SW 1271 (cell line): ENCODE measurements around the gene AIRE.
"Not testable (repeated sequence)": the region's sequence is repeated elsewhere in the genome, so short reads cannot be mapped to it uniquely, and the experiment has no call there.

Experiments used
- DNase-seq, 2 experiments: peaks; one replicate each; lab custom pipeline; 2025; lab: John Stamatoyannopoulos, UW

Gene AIRE

GRCh38 chr21:44267655-44268142 is 18.0 kb upstream of the AIRE start:
- DNase-seq, result no peak

DNA sequence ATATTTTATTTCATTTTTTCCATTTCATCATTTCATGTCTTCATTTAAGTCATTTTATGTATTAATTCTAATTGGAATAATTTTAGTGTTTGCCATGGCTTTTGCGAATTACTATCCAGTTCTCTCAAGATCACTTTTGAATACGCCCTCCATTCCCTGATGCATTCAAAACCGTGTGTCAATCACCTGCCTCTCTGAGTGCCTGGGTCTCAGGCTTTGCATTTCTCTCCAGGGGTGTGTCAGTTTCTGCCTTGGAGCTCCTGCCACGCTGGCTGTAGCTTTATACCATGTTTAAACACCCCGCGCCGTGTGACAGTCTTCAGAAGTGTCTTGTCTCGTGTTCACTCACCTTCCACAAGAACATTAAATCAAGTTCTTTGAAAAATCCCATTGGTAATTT is 16.6 kb upstream of the AIRE start:
- no peak for DNase-seq

- no peak for DNase-seq
These were observed 14.0 kb upstream of the AIRE start for GRCh38 chr21:44271558-44272283.

- DNase-seq, result no peak
These were observed 13.3 kb upstream of the AIRE start for GRCh38 chr21:44272284-44272858.

DNA sequence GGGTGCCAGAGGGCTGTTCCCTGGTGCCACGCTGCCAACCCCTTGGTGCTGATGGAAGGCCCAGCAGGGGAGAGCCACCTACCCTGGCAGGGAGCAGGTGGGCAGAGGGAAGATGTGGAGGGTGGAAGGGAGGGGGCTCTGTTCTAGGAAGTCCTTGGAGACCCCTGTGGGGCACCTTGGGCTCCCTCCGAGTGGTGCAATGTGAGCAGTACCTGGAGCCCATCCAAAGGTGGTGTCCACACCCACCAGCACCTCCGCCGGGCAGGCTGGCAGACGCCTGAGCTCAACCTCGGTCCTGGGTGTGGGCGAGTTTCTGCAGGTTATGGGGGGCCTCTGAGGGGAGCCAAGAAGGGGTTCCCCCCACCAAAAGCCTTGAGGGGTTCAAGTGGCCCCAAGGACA is 12.6 kb upstream of the AIRE start:
- no peak for DNase-seq

DNA sequence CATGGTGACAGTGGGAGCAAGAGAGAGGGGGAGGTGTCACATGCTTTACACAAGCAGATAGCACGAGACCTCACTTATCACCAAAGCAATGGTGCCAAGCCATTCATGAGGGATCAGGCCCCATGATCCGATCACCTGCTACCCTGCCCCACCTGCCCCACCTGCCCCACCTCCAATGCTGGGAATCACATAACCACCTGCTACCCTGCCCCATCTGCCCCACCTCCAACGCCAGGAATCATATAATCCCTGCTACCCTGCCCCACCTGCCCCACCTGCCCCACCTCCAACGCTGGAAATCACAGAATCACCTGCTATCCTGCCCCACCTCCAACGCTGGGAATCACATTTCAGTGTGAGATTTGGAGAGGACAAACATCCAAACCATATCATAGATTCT is 10.6 kb upstream of the AIRE start:
- DNase-seq, result no peak

- no peak for DNase-seq
These were observed 6.1 kb upstream of the AIRE start for GRCh38 chr21:44279354-44280260.

DNA sequence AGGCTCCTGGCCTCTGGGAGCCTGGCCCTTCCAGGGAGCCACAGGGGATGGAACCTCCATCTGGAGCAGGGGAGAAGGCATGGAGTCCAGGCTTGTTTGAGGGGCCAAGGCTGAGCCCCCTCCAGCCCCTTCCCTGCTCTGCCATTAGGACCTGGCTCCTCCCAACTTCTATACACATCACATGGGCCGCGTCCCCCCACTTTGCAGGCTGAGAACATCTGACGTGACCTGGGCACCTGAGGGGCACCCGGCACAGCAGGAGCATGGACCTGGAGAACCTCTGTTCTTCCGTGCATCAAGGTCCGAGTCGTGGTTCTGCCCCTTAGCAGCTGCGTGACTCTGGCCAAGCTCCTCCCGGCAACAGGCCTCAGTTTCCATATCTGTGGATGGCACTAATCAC is 3.9 kb upstream of the AIRE start:
- DNase-seq, result no peak

GRCh38 chr21:44282370-44282769 is 3.3 kb upstream of the AIRE start:
- DNase-seq, result no peak

DNA sequence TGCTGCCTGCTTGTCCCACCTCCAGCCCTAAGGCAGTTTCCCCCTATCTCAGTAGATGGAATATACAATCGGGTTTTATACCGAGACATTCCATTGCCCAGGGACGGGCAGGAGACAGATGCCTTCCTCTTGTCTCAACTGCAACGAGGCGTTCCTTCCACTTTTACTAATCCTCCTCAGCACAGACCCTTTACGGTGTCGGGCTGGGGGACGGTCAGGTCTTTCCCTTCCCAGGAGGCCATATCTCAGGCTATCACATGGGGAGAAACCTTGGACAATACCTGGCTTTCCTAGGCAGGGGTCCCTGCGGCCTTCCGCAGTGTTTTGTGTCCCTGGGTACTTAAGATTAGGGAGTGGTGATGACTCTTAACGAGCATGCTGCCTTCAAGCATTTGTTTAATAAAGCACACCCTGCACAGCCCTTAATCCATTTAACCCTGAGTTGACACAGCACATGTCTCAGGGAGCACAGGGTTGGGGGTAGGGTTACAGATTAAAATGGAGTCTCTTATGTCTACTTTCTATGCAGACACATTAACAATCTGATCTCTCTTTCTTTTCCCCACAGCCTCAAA is 2.4 kb upstream of the AIRE start:
- not testable (repeated sequence) for DNase-seq

GRCh38 chr21:44283948-44284347 is 1.7 kb upstream of the AIRE start:
- DNase-seq, result no peak

DNA sequence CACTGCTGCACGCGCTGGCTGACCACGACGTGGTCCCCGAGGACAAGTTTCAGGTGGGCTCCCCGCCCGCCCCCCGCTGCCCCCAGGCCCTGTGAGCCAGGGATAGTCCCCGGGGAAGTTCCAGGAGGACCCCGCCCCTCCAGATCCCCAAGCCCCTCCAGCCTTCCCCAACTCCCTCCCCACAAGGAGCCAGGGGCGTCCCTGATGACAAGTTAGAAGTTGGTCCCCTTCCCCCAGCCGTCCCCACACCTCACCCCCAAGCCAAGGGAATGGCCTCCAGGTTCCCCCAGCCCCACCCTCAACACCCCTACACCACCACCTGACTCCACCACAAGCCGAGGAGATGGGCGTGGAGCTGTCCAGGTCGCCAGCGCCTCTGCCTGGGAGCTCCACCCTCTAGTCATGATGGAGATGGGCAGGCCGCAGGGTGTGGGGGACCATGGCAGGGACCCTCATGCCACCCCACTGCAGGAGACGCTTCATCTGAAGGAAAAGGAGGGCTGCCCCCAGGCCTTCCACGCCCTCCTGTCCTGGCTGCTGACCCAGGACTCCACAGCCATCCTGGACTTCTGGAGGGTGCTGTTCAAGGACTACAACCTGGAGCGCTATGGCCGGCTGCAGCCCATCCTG is 525 bp downstream of the AIRE start:
- DNase-seq, result no peak

- DNase-seq, result no peak
These were observed 1.3 kb downstream of the AIRE start for GRCh38 chr21:44286716-44287632.

GRCh38 chr21:44288251-44289110 is 2.8 kb downstream of the AIRE start:
- DNase-seq, result no peak

DNA sequence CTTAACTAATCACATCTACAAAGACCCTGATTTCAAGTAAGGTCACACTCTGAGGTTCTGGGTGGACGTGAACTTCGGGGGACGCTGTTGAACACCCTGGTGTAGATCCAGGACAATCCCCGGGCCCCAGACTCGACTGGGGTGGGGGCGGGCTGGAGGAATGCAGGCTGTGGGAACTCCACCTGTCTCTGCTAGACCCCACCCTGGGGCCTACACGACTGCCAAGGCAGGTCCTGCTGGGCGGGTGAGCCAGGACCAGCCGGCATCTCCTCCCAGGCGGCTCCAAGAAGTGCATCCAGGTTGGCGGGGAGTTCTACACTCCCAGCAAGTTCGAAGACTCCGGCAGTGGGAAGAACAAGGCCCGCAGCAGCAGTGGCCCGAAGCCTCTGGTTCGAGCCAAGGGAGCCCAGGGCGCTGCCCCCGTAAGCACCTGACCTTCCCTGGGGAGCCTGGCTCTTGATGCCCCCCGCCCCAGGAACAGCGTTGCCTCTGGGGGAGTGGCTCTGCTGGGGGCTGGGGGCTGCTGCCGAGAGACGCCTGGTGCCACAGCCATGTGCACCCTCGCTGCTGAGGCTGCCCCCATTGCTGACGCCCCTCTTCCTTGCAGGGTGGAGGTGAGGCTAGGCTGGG is 3.8 kb downstream of the AIRE start:
- DNase-seq, result no peak

GRCh38 chr21:44290327-44291077 is 4.8 kb downstream of the AIRE start:
- no peak for DNase-seq

DNA sequence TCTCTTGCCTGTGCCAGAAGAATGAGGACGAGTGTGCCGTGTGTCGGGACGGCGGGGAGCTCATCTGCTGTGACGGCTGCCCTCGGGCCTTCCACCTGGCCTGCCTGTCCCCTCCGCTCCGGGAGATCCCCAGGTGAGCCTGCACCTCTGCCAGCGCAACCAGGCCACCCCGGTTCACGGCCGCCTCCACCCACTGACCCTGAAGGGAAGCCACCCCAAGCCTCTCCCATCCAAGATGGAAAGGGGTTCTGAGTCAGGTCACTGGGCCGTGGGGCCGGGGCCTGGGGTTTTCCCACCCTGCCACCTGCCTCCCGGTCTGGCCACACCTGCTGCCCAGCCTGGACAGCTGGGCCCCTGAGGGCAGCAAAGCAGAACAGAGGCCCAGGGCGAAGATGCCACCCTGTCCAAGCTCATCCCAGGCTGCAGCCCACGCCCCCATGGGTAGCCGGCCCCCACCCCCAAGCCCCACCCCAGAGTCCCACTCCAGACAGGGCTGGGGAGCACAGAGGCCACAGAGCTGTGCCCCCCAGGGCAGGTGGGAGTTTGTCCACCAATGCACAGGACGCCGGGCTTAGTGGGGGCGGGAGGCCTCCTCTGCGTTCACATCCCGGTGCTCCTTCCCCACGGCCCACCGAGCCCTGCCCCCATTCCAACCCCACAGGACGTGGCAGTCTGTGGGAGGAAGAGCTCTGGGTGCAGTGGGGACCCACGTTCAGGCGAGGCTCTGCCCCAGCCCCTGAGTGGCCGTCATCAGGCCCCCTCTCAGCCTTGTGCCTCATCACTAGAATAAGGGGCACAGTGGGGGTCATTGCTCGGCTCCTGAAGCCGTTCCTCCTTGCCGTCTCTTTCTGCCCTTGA is 5.6 kb downstream of the AIRE start:
- no peak for DNase-seq
